Measurements from ENCODE around the gene TAGAP.
"Not testable (repeated sequence)": the region's sequence is repeated elsewhere in the genome, so short reads cannot be mapped to it uniquely, and the experiment has no call there.

The TAGAP gene

GRCh38 chr6:159010037-159010612 is 34.7 kb downstream of the TAGAP start:
- H2BK120ac ChIP-seq (ENCODE audit: low read depth, low read length); H3K27ac ChIP-seq (ENCODE audit: low read length, poor library complexity, severe bottlenecking); H4K8ac ChIP-seq (ENCODE audit: low read length); H2BK15ac ChIP-seq (ENCODE audit: low read depth, poor library complexity, severe bottlenecking); H3K27me3 ChIP-seq (ENCODE audit: control insufficient read depth in 1 of 2, insufficient read depth in 1 of 2, low read length in 2 of 2); H3K9ac ChIP-seq (ENCODE audit: low read length); H2BK5ac ChIP-seq (ENCODE audit: low read depth, low read length, poor library complexity, severe bottlenecking); H3K79me1 ChIP-seq (replicated peaks; ENCODE audit: low read length, poor library complexity, severe bottlenecking); H2AFZ ChIP-seq (ENCODE audit: low read depth, low read length); H2AK5ac ChIP-seq (ENCODE audit: low read length, severe bottlenecking); H2BK12ac ChIP-seq (ENCODE audit: low read length in 2 of 2); H3K23ac ChIP-seq (ENCODE audit: low read length in 2 of 2); H3K18ac ChIP-seq (ENCODE audit: low read depth in 1 of 2, low read length in 2 of 2); H3K36me3 ChIP-seq (ENCODE audit: control insufficient read depth in 1 of 2, insufficient read depth in 2 of 2, low read depth in 1 of 2, low read length in 2 of 2); DNase-seq; H3K4ac ChIP-seq (ENCODE audit: low read depth in 1 of 2, low read length in 2 of 2); H4K91ac ChIP-seq (ENCODE audit: low read length); H3K4me1 ChIP-seq (ENCODE audit: control insufficient read depth, insufficient read depth, low read depth, low read length); H3K4me3 ChIP-seq (ENCODE audit: insufficient read depth in 1 of 2, low read depth in 1 of 2, low read length in 2 of 2); H3K14ac ChIP-seq (ENCODE audit: low read length in 2 of 2); H3K9me3 ChIP-seq (ENCODE audit: control insufficient read depth, low read length); H3K4me2 ChIP-seq (ENCODE audit: low read length, poor library complexity, severe bottlenecking): not testable (repeated sequence)
- WGBS: 77% methylated on average over 7 of the region's 7 CpGs

DNA sequence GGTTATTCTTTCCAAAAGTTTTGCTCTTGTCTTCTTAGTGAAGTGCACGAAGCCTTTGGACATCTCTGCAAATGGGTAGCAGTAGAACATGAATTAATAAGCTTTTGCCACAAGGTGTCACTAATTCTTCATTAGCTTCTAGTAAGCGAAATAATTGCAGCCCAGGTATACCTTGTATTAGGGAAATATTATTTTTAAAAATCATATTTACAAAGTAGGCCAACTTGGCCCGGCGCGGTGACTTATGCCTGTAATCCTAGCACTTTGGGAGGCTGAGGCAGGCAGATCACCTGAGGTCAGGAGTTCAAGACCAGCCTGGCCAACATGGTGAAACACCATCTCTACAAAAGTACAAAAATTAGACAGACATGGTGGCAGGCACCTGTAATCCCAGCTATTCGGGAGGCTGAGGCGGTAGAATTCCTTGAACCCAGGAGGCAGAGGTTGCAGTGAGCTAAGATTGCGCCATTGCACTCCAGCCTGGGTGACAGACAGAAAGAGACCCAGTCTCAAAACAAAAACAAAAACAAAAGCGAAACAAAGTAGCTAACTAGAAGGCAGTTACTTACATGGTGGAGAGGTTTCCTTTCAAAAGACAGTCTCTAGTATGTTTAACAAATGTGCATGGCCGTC is 36.0 kb downstream of the TAGAP start:
- Histone ChIP-seq H3K23ac (ENCODE audit: low read length in 2 of 2) (no peak overlapping the region), H2AFZ (ENCODE audit: low read depth, low read length) (no peak overlapping the region), H3K4me2 (ENCODE audit: low read length, poor library complexity, severe bottlenecking) (no peak overlapping the region), H2AK5ac (ENCODE audit: low read length, severe bottlenecking) (no peak overlapping the region), H3K4ac (ENCODE audit: low read depth in 1 of 2, low read length in 2 of 2) (no peak overlapping the region), H3K9ac (ENCODE audit: low read length) (no peak overlapping the region), H3K27me3 (ENCODE audit: control insufficient read depth in 1 of 2, insufficient read depth in 1 of 2, low read length in 2 of 2) (no peaks in the 10 kb centered on the region), H2BK120ac (ENCODE audit: low read depth, low read length) (no peak overlapping the region), H4K91ac (ENCODE audit: low read length) (no peak overlapping the region), H3K79me1 (replicated peaks; ENCODE audit: low read length, poor library complexity, severe bottlenecking) (no peaks in the 10 kb centered on the region), H3K18ac (ENCODE audit: low read depth in 1 of 2, low read length in 2 of 2) (no peak overlapping the region), H3K14ac (ENCODE audit: low read length in 2 of 2) (no peak overlapping the region), H3K27ac (ENCODE audit: low read length, poor library complexity, severe bottlenecking) (no peak overlapping the region), H3K4me3 (ENCODE audit: insufficient read depth in 1 of 2, low read depth in 1 of 2, low read length in 2 of 2) (no peak overlapping the region), H2BK12ac (ENCODE audit: low read length in 2 of 2) (no peak overlapping the region), H3K36me3 (ENCODE audit: control insufficient read depth in 1 of 2, insufficient read depth in 2 of 2, low read depth in 1 of 2, low read length in 2 of 2) (no peaks in the 10 kb centered on the region), H2BK5ac (ENCODE audit: low read depth, low read length, poor library complexity, severe bottlenecking) (no peak overlapping the region), H3K9me3 (ENCODE audit: control insufficient read depth, low read length) (no peaks in the 10 kb centered on the region), H2BK15ac (ENCODE audit: low read depth, poor library complexity, severe bottlenecking) (no peak overlapping the region), H3K4me1 (ENCODE audit: control insufficient read depth, insufficient read depth, low read depth, low read length) (no peaks in the 10 kb centered on the region), H4K8ac (ENCODE audit: low read length) (no peak overlapping the region)
- DNase-seq: peak; percentile 38
- 97% methylated on average over 9 of the region's 10 CpGs for WGBS

DNA sequence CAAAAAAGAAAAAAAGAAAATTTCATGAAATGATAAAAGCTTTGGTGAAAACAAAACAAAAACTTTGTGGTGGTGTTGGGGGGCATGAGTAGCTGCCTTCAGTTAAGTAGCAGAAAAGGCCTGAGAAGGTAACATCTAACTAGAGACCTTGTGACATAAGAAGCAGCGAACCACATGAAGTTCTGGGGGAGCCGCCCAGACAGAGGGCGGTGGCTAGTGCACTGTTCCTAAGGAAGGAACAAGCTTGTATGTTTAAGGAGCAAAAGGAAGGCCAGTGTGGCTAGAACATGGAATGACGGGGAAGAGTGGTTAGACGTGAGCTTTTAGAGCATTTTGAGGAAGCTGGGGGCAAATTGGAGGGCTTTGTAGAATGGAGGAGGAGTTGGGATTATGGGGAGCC is 37.3 kb downstream of the TAGAP start:
- Histone ChIP-seq H2AFZ (ENCODE audit: low read depth, low read length) (no peak overlapping the region), H2BK120ac (ENCODE audit: low read depth, low read length) (no peak overlapping the region)
- no peak for DNase-seq

GRCh38 chr6:159005436-159005835 is 39.4 kb downstream of the TAGAP start:
- DNase-seq: no peak
- peaks cover 4% of the 10 kb centered on the region for H3K79me1 ChIP-seq (replicated peaks; ENCODE audit: low read length, poor library complexity, severe bottlenecking)
- H3K4me1 ChIP-seq (ENCODE audit: control insufficient read depth, insufficient read depth, low read depth, low read length): peaks cover 5% of the 10 kb centered on the region
- H3K4me2 ChIP-seq (ENCODE audit: low read length, poor library complexity, severe bottlenecking): no peak overlapping the region
- H4K8ac ChIP-seq (ENCODE audit: low read length): no peak overlapping the region
- H3K27ac ChIP-seq (ENCODE audit: low read length, poor library complexity, severe bottlenecking): no peak overlapping the region
- no peak overlapping the region for H3K9ac ChIP-seq (ENCODE audit: low read length)
- H3K18ac ChIP-seq (ENCODE audit: low read depth in 1 of 2, low read length in 2 of 2): no peak overlapping the region
- H2BK120ac ChIP-seq (ENCODE audit: low read depth, low read length): no peak overlapping the region
- H3K4me3 ChIP-seq (ENCODE audit: insufficient read depth in 1 of 2, low read depth in 1 of 2, low read length in 2 of 2): no peak overlapping the region
- H2BK5ac ChIP-seq (ENCODE audit: low read depth, low read length, poor library complexity, severe bottlenecking): no peak overlapping the region
- no peak overlapping the region for H3K23ac ChIP-seq (ENCODE audit: low read length in 2 of 2)
- H2BK12ac ChIP-seq (ENCODE audit: low read length in 2 of 2): no peak overlapping the region
- 89% methylated on average over 5 of the region's 5 CpGs for WGBS
- H2AFZ ChIP-seq (ENCODE audit: low read depth, low read length): no peak overlapping the region
- H3K4ac ChIP-seq (ENCODE audit: low read depth in 1 of 2, low read length in 2 of 2): no peak overlapping the region
- H2BK15ac ChIP-seq (ENCODE audit: low read depth, poor library complexity, severe bottlenecking): no peak overlapping the region
- no peak overlapping the region for H4K91ac ChIP-seq (ENCODE audit: low read length)
- H3K14ac ChIP-seq (ENCODE audit: low read length in 2 of 2): no peak overlapping the region
- no peaks in the 10 kb centered on the region for H3K9me3 ChIP-seq (ENCODE audit: control insufficient read depth, low read length)
- H2AK5ac ChIP-seq (ENCODE audit: low read length, severe bottlenecking): no peak overlapping the region
- H3K36me3 ChIP-seq (ENCODE audit: control insufficient read depth in 1 of 2, insufficient read depth in 2 of 2, low read depth in 1 of 2, low read length in 2 of 2): no peaks in the 10 kb centered on the region
- no peaks in the 10 kb centered on the region for H3K27me3 ChIP-seq (ENCODE audit: control insufficient read depth in 1 of 2, insufficient read depth in 1 of 2, low read length in 2 of 2)

More for the DNA sequence above, 37.3 kb downstream of the TAGAP start:
- no peak overlapping the region for H4K8ac ChIP-seq (ENCODE audit: low read length)
- no peak overlapping the region for H2BK12ac ChIP-seq (ENCODE audit: low read length in 2 of 2)
- H3K9ac ChIP-seq (ENCODE audit: low read length): no peak overlapping the region
- H2AK5ac ChIP-seq (ENCODE audit: low read length, severe bottlenecking): no peak overlapping the region
- no peaks in the 10 kb centered on the region for H3K9me3 ChIP-seq (ENCODE audit: control insufficient read depth, low read length)
- H3K4me3 ChIP-seq (ENCODE audit: insufficient read depth in 1 of 2, low read depth in 1 of 2, low read length in 2 of 2): no peak overlapping the region
- no peaks in the 10 kb centered on the region for H3K27me3 ChIP-seq (ENCODE audit: control insufficient read depth in 1 of 2, insufficient read depth in 1 of 2, low read length in 2 of 2)
- H3K27ac ChIP-seq (ENCODE audit: low read length, poor library complexity, severe bottlenecking): no peak overlapping the region
- no peak overlapping the region for H3K18ac ChIP-seq (ENCODE audit: low read depth in 1 of 2, low read length in 2 of 2)
- no peak overlapping the region for H2BK5ac ChIP-seq (ENCODE audit: low read depth, low read length, poor library complexity, severe bottlenecking)
- no peak overlapping the region for H3K4ac ChIP-seq (ENCODE audit: low read depth in 1 of 2, low read length in 2 of 2)
- H3K23ac ChIP-seq (ENCODE audit: low read length in 2 of 2): no peak overlapping the region
- 94% methylated on average over 5 of the region's 5 CpGs for WGBS
- H4K91ac ChIP-seq (ENCODE audit: low read length): no peak overlapping the region
- peaks cover 1% of the 10 kb centered on the region for H3K79me1 ChIP-seq (replicated peaks; ENCODE audit: low read length, poor library complexity, severe bottlenecking)
- peaks cover 3% of the 10 kb centered on the region for H3K4me1 ChIP-seq (ENCODE audit: control insufficient read depth, insufficient read depth, low read depth, low read length)
- no peak overlapping the region for H2BK15ac ChIP-seq (ENCODE audit: low read depth, poor library complexity, severe bottlenecking)
- H3K14ac ChIP-seq (ENCODE audit: low read length in 2 of 2): no peak overlapping the region
- H3K4me2 ChIP-seq (ENCODE audit: low read length, poor library complexity, severe bottlenecking): no peak overlapping the region
- no peaks in the 10 kb centered on the region for H3K36me3 ChIP-seq (ENCODE audit: control insufficient read depth in 1 of 2, insufficient read depth in 2 of 2, low read depth in 1 of 2, low read length in 2 of 2)

All from mesenchymal stem cell (in vitro differentiated cells and primary cell).